ENCODE measurements around the gene ARHGAP26.

Gene ARHGAP26

DNA sequence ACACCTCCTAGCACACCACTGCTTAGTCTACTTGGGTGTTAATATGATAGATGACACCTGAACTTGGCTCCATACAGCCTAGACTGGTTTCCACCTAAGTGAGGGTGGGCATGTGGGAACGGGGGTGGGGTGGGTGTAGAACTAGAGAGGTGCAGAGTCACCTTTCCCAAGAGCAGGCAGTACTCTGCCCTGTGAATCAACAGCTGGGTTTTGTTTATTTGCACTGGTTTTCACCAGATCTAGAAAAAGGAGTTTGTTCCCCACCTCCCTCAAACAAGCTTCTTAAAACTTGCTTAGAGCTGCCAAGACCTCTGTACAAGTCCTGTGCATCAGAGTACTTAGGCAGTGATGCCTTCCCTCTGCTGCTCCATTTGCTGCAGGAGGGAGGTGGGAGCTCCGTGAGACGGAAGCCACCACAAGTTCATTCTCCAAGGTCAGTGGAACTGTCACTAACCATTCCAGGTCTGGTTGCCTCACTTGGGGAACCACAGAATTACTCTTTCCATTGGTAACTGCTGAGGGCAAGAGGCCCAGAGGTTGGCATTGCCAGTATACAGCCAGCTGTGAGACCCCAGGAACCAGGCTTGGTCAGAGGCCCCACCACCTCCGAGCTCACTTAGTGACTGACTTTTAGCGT is 469.8 kb downstream of the ARHGAP26 start:
- Histone ChIP-seq H3K4me2 (ENCODE audit: low read length) (no peak overlapping the region), H3K9me3 (ENCODE audit: low read length) (no peaks in the 10 kb centered on the region), H3F3A (ENCODE audit: insufficient read depth, low read length) (no peaks in the 10 kb centered on the region), H3K4me1 (ENCODE audit: insufficient read depth, low read length, severe bottlenecking) (peaks cover 10% of the 10 kb centered on the region), H3K36me3 (ENCODE audit: insufficient read depth, low read length) (no peaks in the 10 kb centered on the region), H3K27ac (ENCODE audit: low read depth, low read length, poor library complexity, severe bottlenecking) (no peak overlapping the region), H2AFZ (ENCODE audit: low read length) (no peak overlapping the region), H3K79me2 (ENCODE audit: insufficient read depth, low read length) (no peaks in the 10 kb centered on the region), H3K4me3 (ENCODE audit: low read depth, low read length, poor library complexity, severe bottlenecking) (no peak overlapping the region), H4K20me1 (ENCODE audit: insufficient read depth, low read length) (no peaks in the 10 kb centered on the region), H3K9me2 (ENCODE audit: low read depth, low read length) (no peaks in the 10 kb centered on the region), H3K9ac (ENCODE audit: low read length) (no peak overlapping the region), H3K27me3 (ENCODE audit: insufficient read depth, low read length) (no peaks in the 10 kb centered on the region)
- no peak for TF ChIP-seq EZH2 (IDR thresholded peaks at IDR 0.05; ENCODE audit: borderline replicate concordance, low read length)
- TF ChIP-seq, protein P1, sequence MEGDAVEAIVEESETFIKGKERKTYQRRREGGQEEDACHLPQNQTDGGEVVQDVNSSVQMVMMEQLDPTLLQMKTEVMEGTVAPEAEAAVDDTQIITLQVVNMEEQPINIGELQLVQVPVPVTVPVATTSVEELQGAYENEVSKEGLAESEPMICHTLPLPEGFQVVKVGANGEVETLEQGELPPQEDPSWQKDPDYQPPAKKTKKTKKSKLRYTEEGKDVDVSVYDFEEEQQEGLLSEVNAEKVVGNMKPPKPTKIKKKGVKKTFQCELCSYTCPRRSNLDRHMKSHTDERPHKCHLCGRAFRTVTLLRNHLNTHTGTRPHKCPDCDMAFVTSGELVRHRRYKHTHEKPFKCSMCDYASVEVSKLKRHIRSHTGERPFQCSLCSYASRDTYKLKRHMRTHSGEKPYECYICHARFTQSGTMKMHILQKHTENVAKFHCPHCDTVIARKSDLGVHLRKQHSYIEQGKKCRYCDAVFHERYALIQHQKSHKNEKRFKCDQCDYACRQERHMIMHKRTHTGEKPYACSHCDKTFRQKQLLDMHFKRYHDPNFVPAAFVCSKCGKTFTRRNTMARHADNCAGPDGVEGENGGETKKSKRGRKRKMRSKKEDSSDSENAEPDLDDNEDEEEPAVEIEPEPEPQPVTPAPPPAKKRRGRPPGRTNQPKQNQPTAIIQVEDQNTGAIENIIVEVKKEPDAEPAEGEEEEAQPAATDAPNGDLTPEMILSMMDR (IDR thresholded peaks at IDR 0.05; ENCODE audit: low read length), result no peak

DNA sequence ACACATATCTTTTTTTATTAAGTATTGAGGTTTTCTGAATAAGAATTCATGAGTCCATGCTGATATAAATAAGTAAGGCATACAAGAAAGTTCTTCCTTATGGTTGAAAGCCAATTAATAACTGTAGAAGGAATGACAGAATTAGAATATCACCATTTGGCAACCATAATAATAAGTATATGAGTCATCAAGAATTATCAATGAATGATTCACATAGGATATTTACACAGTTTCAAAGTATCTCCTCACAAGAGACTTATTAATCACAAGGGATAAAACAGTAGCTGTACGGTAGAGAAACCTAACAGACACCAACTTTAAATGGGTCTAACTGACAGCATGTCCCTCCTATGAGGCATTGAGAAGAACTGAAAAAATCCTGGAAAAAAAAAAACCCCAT is 471.7 kb downstream of the ARHGAP26 start:
- no peaks in the 10 kb centered on the region for H3K9me2 ChIP-seq (ENCODE audit: low read depth, low read length)
- H3K4me3 ChIP-seq (ENCODE audit: low read depth, low read length, poor library complexity, severe bottlenecking), result no peak overlapping the region
- H3K4me2 ChIP-seq (ENCODE audit: low read length), result no peak overlapping the region
- H3K36me3 ChIP-seq (ENCODE audit: insufficient read depth, low read length), result no peaks in the 10 kb centered on the region
- H3F3A ChIP-seq (ENCODE audit: insufficient read depth, low read length), result no peaks in the 10 kb centered on the region
- H4K20me1 ChIP-seq (ENCODE audit: insufficient read depth, low read length), result no peaks in the 10 kb centered on the region
- H3K9ac ChIP-seq (ENCODE audit: low read length), result no peak overlapping the region
- H3K9me3 ChIP-seq (ENCODE audit: low read length), result 0 out of 2 replicates have a peak, but pooled peaks cover 3% of the 10 kb centered on the region
- peaks cover 8% of the 10 kb centered on the region for H3K4me1 ChIP-seq (ENCODE audit: insufficient read depth, low read length, severe bottlenecking)
- no peak overlapping the region for H3K27ac ChIP-seq (ENCODE audit: low read depth, low read length, poor library complexity, severe bottlenecking)
- H2AFZ ChIP-seq (ENCODE audit: low read length), result no peak overlapping the region
- H3K79me2 ChIP-seq (ENCODE audit: insufficient read depth, low read length), result no peaks in the 10 kb centered on the region
- no peak for TF ChIP-seq EZH2 (IDR thresholded peaks at IDR 0.05; ENCODE audit: borderline replicate concordance, low read length)
- TF ChIP-seq, protein P1 (IDR thresholded peaks at IDR 0.05; ENCODE audit: low read length), result no peak
- no peaks in the 10 kb centered on the region for H3K27me3 ChIP-seq (ENCODE audit: insufficient read depth, low read length)

DNA sequence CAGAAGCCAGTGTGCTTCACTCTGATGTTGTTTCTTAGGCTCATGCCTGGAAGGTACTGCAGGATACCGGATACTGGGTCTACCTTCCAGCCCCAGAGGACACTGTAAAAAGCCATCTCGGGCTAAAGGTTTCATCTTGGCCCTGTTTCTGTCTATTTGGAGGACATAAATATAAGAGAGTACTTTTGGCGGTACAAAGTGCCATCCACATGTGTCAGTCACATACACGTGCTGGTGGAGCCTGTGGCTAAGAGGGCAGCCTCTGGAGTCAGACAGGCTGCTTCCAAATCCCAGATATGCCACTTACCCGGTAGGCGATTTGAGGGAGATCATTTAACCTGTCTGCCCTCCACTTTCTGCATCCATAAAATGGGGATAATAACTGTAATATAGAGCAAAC is 472.9 kb downstream of the ARHGAP26 start:
- Histone ChIP-seq H3K79me2 (ENCODE audit: insufficient read depth, low read length) (no peaks in the 10 kb centered on the region), H2AFZ (ENCODE audit: low read length) (no peak overlapping the region), H3K27me3 (ENCODE audit: insufficient read depth, low read length) (no peaks in the 10 kb centered on the region), H3K4me3 (ENCODE audit: low read depth, low read length, poor library complexity, severe bottlenecking) (no peak overlapping the region), H4K20me1 (ENCODE audit: insufficient read depth, low read length) (no peaks in the 10 kb centered on the region), H3K36me3 (ENCODE audit: insufficient read depth, low read length) (no peaks in the 10 kb centered on the region), H3K4me2 (ENCODE audit: low read length) (no peak overlapping the region), H3K27ac (ENCODE audit: low read depth, low read length, poor library complexity, severe bottlenecking) (no peak overlapping the region), H3K9me3 (ENCODE audit: low read length) (0 out of 2 replicates have a peak, but pooled peaks cover 3% of the 10 kb centered on the region), H3K9ac (ENCODE audit: low read length) (no peak overlapping the region), H3K4me1 (ENCODE audit: insufficient read depth, low read length, severe bottlenecking) (peaks cover 6% of the 10 kb centered on the region), H3F3A (ENCODE audit: insufficient read depth, low read length) (no peaks in the 10 kb centered on the region), H3K9me2 (ENCODE audit: low read depth, low read length) (no peaks in the 10 kb centered on the region)
- no peak for TF ChIP-seq EZH2 (IDR thresholded peaks at IDR 0.05; ENCODE audit: borderline replicate concordance, low read length)
- TF ChIP-seq, protein P1 (IDR thresholded peaks at IDR 0.05; ENCODE audit: low read length), result no peak
